ENCODE results near the gene HIP1R. TPM values are rescaled to one million over a fixed set of nuclear protein-coding genes. Genes with fewer than 3 reads are reported as not detected.

Gene HIP1R
- total and polyA plus RNA-seq, 2 of the 4 experiments (the other 2 are of a cell fraction): 13.8 to 18.5 TPM

- Histone ChIP-seq H3K27me3 (ENCODE audit: control insufficient read depth, insufficient read depth, low read length) (no peaks in the 10 kb centered on the region), H3K56ac (ENCODE audit: extremely low read depth, insufficient read depth, low read length) (no peak overlapping the region), H2BK20ac (ENCODE audit: low read depth, low read length) (no peak overlapping the region), H3K9me3 (ENCODE audit: control insufficient read depth, insufficient read depth, low read length) (no peaks in the 10 kb centered on the region), H2AFZ (replicated peaks; ENCODE audit: low read length, poor library complexity) (no peak overlapping the region), H4K5ac (ENCODE audit: low read depth, low read length) (no peak overlapping the region), H3K4ac (ENCODE audit: low read depth, low read length) (no peak overlapping the region), H2BK120ac (ENCODE audit: low read depth, low read length) (no peak overlapping the region), H3K4me3 (ENCODE audit: insufficient read depth, low read depth, low read length) (no peak overlapping the region), H4K8ac (ENCODE audit: low read depth in 2 of 2, low read length in 2 of 2) (no peak overlapping the region), H3K14ac (replicated peaks; ENCODE audit: low read depth, low read length) (no peak overlapping the region), H3K36me3 (ENCODE audit: control insufficient read depth, insufficient read depth, low read length) (no peaks in the 10 kb centered on the region), H3K9me1 (ENCODE audit: insufficient read depth, low read length) (peaks cover 25% of the 10 kb centered on the region), H2BK5ac (ENCODE audit: low read depth, low read length, poor library complexity, severe bottlenecking) (no peak overlapping the region), H3K9ac (ENCODE audit: low read depth, low read length) (no peak overlapping the region), H4K20me1 (ENCODE audit: insufficient read depth, low read length) (peaks cover 12% of the 10 kb centered on the region; the same call in 1 of the 2 replicates), H3K23ac (ENCODE audit: low read depth, low read length) (no peak overlapping the region), H2AK9ac (replicated peaks; ENCODE audit: low read depth, low read length, poor library complexity) (no peak overlapping the region), H3K27ac (ENCODE audit: insufficient read depth, low read length) (no peak overlapping the region), H3K79me1 (ENCODE audit: low read depth in 1 of 2, low read length in 2 of 2) (peaks cover 14 to 52% of the 10 kb centered on the region in 2 experiments; a peak in 3 of 4 replicates), H3K4me1 (ENCODE audit: control insufficient read depth, insufficient read depth, low read length) (peaks cover 22% of the 10 kb centered on the region), H2BK15ac (ENCODE audit: low read depth, low read length) (no peak overlapping the region), H2AK5ac (ENCODE audit: low read depth, low read length) (no peak overlapping the region), H4K91ac (ENCODE audit: insufficient read depth, low read depth, low read length) (no peak overlapping the region), H3K18ac (ENCODE audit: low read depth, low read length) (no peak overlapping the region), H3K4me2 (ENCODE audit: low read depth, low read length) (no peak overlapping the region)
- 97% methylated on average over 10 of the region's 22 CpGs; no CpG with 5 or more reads in 1 of the 2 experiments for WGBS, 2 experiments (ENCODE audit: extremely low coverage in 2 of 2, insufficient read length in 1 of 2)
- intact Hi-C loops (cut with micrococcal nuclease) (no loop called here), in situ Hi-C loops (cut with MboI; ENCODE audit: low sequenced_read_pairs) (no loop called here), dilution Hi-C loops (cut with HindIII; ENCODE audit: low sequenced_read_pairs, unreplicated experiment) (no loop called here)
- POLR2A ChIA-PET (ENCODE audit: unreplicated experiment): interaction anchor here (0.7 kb wide), 1 partner anchor 1260 kb away, joined by 19 read pairs; no protein-coding TSS in a partner anchor
- no TSS peak for BruUV-seq (replicated peaks)
- CTCF ChIA-PET: no interaction called here
- ATAC-seq (ENCODE audit: low read depth): no peak
- TF ChIP-seq ELK1 (IDR thresholded peaks at IDR 0.05; ENCODE audit: borderline replicate concordance, low read depth, low read length) (no peak), BHLHE40 (IDR thresholded peaks at IDR 0.05; ENCODE audit: low read depth, low read length) (no peak), MXI1 (IDR thresholded peaks at IDR 0.05; ENCODE audit: borderline replicate concordance, low read depth, low read length) (no peak), SMC3 (IDR thresholded peaks at IDR 0.05; ENCODE audit: low read depth, low read length) (no peak), CHD1 (IDR thresholded peaks at IDR 0.05; ENCODE audit: low read depth, low read length) (no peak), MAFK (IDR thresholded peaks at IDR 0.05; ENCODE audit: low read depth, low read length) (no peak), FOS (IDR thresholded peaks at IDR 0.05; ENCODE audit: low read depth, low read length) (no peak), CEBPB (IDR thresholded peaks at IDR 0.05; ENCODE audit: low read depth, low read length) (no peak), NFE2L2 (IDR thresholded peaks at IDR 0.05; ENCODE audit: low read depth, low read length) (no peak), RAD21 (IDR thresholded peaks at IDR 0.05; ENCODE audit: low read length) (no peak), RCOR1 (IDR thresholded peaks at IDR 0.05; ENCODE audit: insufficient replicate concordance, low read length) (no peak)
- DNase-seq: no peak
Observed at GRCh38 chr12:122837306-122838265, 2.3 kb downstream of the HIP1R start.

Measured in IMR-90 (cell line).